Sigmoid colon (tissue), 4 donors: ENCODE measurements around the gene CDC42SE2.

Source experiments
- CTCF ChIP-seq, 4 experiments: fragments of 450-650 bp in 3 of 4; fragments of 200-600 bp in 1 of 4; IDR thresholded peaks; one replicate each; pipeline ENCODE4 v1.5.1; 2016 to 2019; ENCODE audit warnings: antibody characterized with exemption in 4 of 4, mild to moderate bottlenecking in 3 of 4, moderate library complexity in 2 of 4
- EP300 ChIP-seq, 4 donors: sonication (generic); formaldehyde crosslinking; IDR thresholded peaks; one replicate each; pipeline ENCODE4 v1.6.1; 2017; ENCODE audit warnings: antibody characterized with exemption in 4 of 4
- POLR2AphosphoS5 ChIP-seq, 4 donors: sonication (generic); formaldehyde crosslinking; IDR thresholded peaks; one replicate each; pipeline ENCODE4 v1.6.1; 2017; ENCODE audit warnings: antibody characterized with exemption in 4 of 4

- no peak for TF ChIP-seq CTCF (IDR thresholded peaks at IDR 0.05)
- no peak for TF ChIP-seq POLR2AphosphoS5 (IDR thresholded peaks at IDR 0.05)
- TF ChIP-seq EP300 (IDR thresholded peaks at IDR 0.05), result no peak
These were observed 177.3 kb downstream of the CDC42SE2 start for GRCh38 chr5:131441184-131441583.
